ENCODE results near the gene OR4X2. TPM values are rescaled to one million over a fixed set of nuclear protein-coding genes. Genes with fewer than 3 reads are reported as not detected.

OR4X2 gene
- total RNA-seq, 1 donor from 2014 or later = not detected

GRCh38 chr11:48272606-48273005 lies 27.7 kb downstream of the OR4X2 start:
- DNase-seq (ENCODE audit: low spot score in 2 of 2) = no peak
- no peak overlapping the region for H3K4me3 ChIP-seq
- H3K36me3 ChIP-seq = no peaks in the 10 kb centered on the region
- no peaks in the 10 kb centered on the region for H3K4me1 ChIP-seq
- no peaks in the 10 kb centered on the region for H3K27me3 ChIP-seq
- TF ChIP-seq CTCF (IDR thresholded peaks at IDR 0.05) = no peak
- no peaks in the 10 kb centered on the region for H3K9me3 ChIP-seq
- H3K27ac ChIP-seq = no peak overlapping the region
- intact Hi-C loops (cut with DNase I) = no loop called here

Other genes with a start within 250 kb of the OR4X2 start
- not detected for gene OR4B1, start 28.3 kb upstream of the OR4X2 start, total RNA-seq
- gene OR4X1, start 18.8 kb downstream of the OR4X2 start, total RNA-seq = not detected
- not detected for gene OR4S1, start 61.1 kb downstream of the OR4X2 start, total RNA-seq
- not detected for gene OR4C3, start 79.8 kb downstream of the OR4X2 start, total RNA-seq
- not detected for gene OR4C5, start 121.4 kb downstream of the OR4X2 start, total RNA-seq
- gene OR4A47, start 243.7 kb downstream of the OR4X2 start, total RNA-seq = not detected